RWPE2 (cell line): ENCODE data around the gene ARHGAP8.
A peak's percentile ranks its signal among the peaks of the same experiment; 100 is the strongest.

Experiments used
- ATAC-seq: fragments of 200-7000 bp; cut with Tn5 transposase; 3 replicates; pipeline ENCODE4 v1.9.1; 2021; ENCODE audit warnings: low read depth
- DNase-seq: peaks from one replicate; pipeline ENCODE4 v3.0.0-alpha.2; 2020; ENCODE audit warnings: low spot score
- H3K27ac ChIP-seq: fragments of 450-650 bp; 2 replicates; pipeline ENCODE4 v1.5.1; 2017; ENCODE audit warnings: mild to moderate bottlenecking; ENCODE audit not compliant: poor library complexity, severe bottlenecking
- H3K27me3 ChIP-seq: fragments of 250-450 bp; sonication (Bioruptor Pico); 2 replicates; pipeline ENCODE4 v1.5.1; 2021; ENCODE audit warnings: mild to moderate bottlenecking, moderate library complexity; ENCODE audit not compliant: insufficient read depth, poor library complexity, severe bottlenecking
- H3K36me3 ChIP-seq: fragments of 250-450 bp; sonication (Bioruptor Pico); 2 replicates; pipeline ENCODE4 v1.5.1; 2020; ENCODE audit warnings: low read depth, mild to moderate bottlenecking, moderate library complexity
- H3K4me1 ChIP-seq: fragments of 250-450 bp; sonication (Bioruptor Pico); 2 replicates; pipeline ENCODE4 v1.5.1; 2021; ENCODE audit warnings: mild to moderate bottlenecking, moderate library complexity; ENCODE audit not compliant: insufficient read depth, poor library complexity, severe bottlenecking
- H3K4me3 ChIP-seq: fragments of 250-450 bp; sonication (Bioruptor Pico); 2 replicates; pipeline ENCODE4 v1.5.1; 2021; ENCODE audit warnings: mild to moderate bottlenecking, moderate library complexity; ENCODE audit not compliant: severe bottlenecking
- H3K9me3 ChIP-seq: fragments of 250-450 bp; sonication (Bioruptor Pico); 2 replicates; pipeline ENCODE4 v1.5.1; 2021; ENCODE audit warnings: mild to moderate bottlenecking, moderate library complexity; ENCODE audit not compliant: severe bottlenecking
- TF ChIP-seq, protein P1 (sequence below): fragments of 450-650 bp; IDR thresholded peaks from one replicate; pipeline ENCODE4 v1.5.1; 2017; ENCODE audit warnings: mild to moderate bottlenecking, moderate library complexity; ENCODE audit not compliant: poor library complexity, severe bottlenecking

ARHGAP8 gene

DNA sequence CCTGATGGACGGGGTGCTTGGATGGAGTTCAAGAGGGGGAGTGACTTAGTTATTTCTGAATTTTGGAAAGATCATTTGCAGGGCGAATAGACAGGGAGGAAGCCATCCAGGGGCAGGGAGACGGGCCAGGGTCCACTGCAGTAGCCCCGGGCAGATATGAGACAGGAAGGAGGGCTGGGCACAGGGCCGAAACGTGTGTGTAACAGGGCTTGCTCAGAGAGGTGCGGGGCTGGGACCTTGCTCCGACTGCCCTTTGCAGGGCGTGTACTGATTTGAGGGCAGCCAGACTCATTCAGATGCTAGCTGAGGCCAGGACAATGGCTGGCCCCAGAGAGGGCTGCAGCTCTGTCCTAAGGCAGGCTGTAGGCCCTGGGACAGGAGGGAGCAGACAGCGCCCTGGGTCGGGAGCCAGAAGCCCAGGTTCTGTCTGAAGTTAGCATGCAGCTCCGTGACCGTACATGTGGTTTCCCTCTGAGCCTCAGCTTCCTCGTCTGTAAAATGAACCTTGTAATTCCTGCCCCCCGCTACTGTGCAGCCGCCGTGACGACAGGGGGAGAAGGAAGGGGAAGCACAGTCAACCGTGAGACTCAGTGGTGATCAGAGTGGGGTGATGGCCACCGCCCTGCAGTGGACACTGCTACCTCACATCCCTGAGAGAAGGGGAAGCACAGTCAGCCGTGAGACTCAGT lies 154.0 kb downstream of the ARHGAP8 start:
- H3K4me1 ChIP-seq = no peaks in the 10 kb centered on the region
- no peak for ATAC-seq
- H3K36me3 ChIP-seq = no peaks in the 10 kb centered on the region

GRCh38 chr22:44906999-44907644 lies 154.7 kb downstream of the ARHGAP8 start:
- TF ChIP-seq, protein P1, sequence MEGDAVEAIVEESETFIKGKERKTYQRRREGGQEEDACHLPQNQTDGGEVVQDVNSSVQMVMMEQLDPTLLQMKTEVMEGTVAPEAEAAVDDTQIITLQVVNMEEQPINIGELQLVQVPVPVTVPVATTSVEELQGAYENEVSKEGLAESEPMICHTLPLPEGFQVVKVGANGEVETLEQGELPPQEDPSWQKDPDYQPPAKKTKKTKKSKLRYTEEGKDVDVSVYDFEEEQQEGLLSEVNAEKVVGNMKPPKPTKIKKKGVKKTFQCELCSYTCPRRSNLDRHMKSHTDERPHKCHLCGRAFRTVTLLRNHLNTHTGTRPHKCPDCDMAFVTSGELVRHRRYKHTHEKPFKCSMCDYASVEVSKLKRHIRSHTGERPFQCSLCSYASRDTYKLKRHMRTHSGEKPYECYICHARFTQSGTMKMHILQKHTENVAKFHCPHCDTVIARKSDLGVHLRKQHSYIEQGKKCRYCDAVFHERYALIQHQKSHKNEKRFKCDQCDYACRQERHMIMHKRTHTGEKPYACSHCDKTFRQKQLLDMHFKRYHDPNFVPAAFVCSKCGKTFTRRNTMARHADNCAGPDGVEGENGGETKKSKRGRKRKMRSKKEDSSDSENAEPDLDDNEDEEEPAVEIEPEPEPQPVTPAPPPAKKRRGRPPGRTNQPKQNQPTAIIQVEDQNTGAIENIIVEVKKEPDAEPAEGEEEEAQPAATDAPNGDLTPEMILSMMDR = no peak
- peaks cover 6% of the 10 kb centered on the region for H3K27me3 ChIP-seq
- DNase-seq (no peak), ATAC-seq (no peak)
- H3K9me3 ChIP-seq = no peaks in the 10 kb centered on the region
- H3K4me3 ChIP-seq = no peak overlapping the region
- no peaks in the 10 kb centered on the region for H3K36me3 ChIP-seq
- no peak overlapping the region for H3K27ac ChIP-seq
- H3K4me1 ChIP-seq = no peaks in the 10 kb centered on the region

More for the DNA sequence above, 154.0 kb downstream of the ARHGAP8 start:
- H3K27ac ChIP-seq = no peak overlapping the region
- peak; percentile 41 for DNase-seq
- no peak overlapping the region for H3K4me3 ChIP-seq
- H3K27me3 ChIP-seq = peaks cover 6% of the 10 kb centered on the region
- TF ChIP-seq, protein P1 = no peak
- H3K9me3 ChIP-seq = peaks cover 4% of the 10 kb centered on the region

DNA sequence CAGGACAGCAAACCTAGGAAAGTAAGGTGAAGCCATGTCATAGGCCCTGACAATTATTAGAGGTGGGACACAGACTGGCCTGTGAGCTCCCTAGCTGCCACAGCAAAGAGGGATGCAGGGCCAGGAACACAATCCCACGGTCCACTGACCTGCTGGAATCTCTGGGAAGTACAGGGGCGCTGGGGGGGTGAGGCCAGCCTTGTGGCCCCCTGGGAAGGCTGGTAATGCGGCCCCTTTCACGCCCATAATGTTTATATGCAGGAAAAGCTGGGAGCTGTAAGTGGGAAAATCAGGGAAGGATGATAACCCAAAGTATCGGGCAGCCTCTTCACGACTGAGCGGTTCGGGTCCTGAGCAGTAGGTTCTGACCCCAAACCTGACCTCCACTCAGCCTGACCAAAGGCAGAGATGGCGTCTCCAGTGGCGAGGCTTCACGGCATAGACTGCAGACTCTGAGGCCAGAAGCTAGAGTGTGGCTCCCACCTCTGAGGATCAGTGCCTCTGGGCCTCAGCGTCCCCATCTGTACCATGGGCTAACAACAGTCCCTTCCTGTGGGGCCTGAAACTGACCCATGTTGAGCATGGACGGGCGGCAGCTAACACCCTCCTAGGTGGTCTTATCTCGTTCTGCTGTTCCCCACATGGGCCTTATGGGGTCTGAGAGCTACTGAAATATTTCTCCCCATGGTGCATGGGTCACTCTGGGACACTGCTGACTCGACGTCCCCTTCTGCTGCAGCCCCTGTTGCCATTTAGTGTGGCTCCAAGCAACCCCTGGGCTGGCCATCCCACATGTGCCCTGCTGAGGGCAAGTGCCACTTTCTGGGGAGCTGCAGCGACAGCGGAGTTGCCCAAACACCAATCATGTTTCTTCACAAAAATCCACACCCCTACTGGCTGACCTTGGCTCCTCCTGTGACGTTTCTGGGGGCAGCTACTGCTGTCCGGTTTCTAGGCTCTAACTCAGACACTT lies 155.7 kb downstream of the ARHGAP8 start:
- peaks cover 6% of the 10 kb centered on the region for H3K27me3 ChIP-seq
- no peaks in the 10 kb centered on the region for H3K9me3 ChIP-seq
- no peak for ATAC-seq
- no peak for DNase-seq
- H3K36me3 ChIP-seq = no peaks in the 10 kb centered on the region
- no peak overlapping the region for H3K27ac ChIP-seq
- TF ChIP-seq, protein P1 = no peak
- no peak overlapping the region for H3K4me3 ChIP-seq
- H3K4me1 ChIP-seq = no peaks in the 10 kb centered on the region

GRCh38 chr22:44909241-44909640 lies 156.9 kb downstream of the ARHGAP8 start:
- H3K36me3 ChIP-seq = no peaks in the 10 kb centered on the region
- TF ChIP-seq, protein P1 = no peak

More at GRCh38 chr22:44909241-44909640, 156.9 kb downstream of the ARHGAP8 start:
- Histone ChIP-seq H3K27me3 (peaks cover 4% of the 10 kb centered on the region), H3K27ac (no peak overlapping the region), H3K4me1 (no peaks in the 10 kb centered on the region), H3K4me3 (no peak overlapping the region), H3K9me3 (no peaks in the 10 kb centered on the region)
- DNase-seq (no peak), ATAC-seq (no peak)
